Neural progenitor cell (in vitro differentiated cells): ENCODE data around the gene ACBD7.

Source experiments
- CTCF ChIP-seq: fragments of 200-600 bp; sonication (generic); IDR thresholded peaks from 2 replicates; pipeline ENCODE4 v1.5.1; 2017; ENCODE audit warnings: antibody characterized with exemption, mild to moderate bottlenecking
- EZH2 ChIP-seq: fragments of 200-600 bp; sonication (generic); IDR thresholded peaks from 2 replicates; pipeline ENCODE4 v1.6.1; 2017; ENCODE audit warnings: antibody characterized with exemption, mild to moderate bottlenecking, moderate library complexity

- TF ChIP-seq CTCF (no peak), EZH2 (no peak)
These were observed 60.8 kb downstream of the ACBD7 start for GRCh38 chr10:15027741-15028140.
